Body of pancreas (tissue), 4 donors: ENCODE measurements around the gene MMP10. TPM values are rescaled to one million over a fixed set of nuclear protein-coding genes. Genes with fewer than 3 reads are reported as not detected.

Experiments used
- ATAC-seq: fragments of 150-250 bp; one replicate; pipeline ENCODE4 v1.9.1; 2016
- DNase-seq, 4 donors: peaks; one replicate each; pipeline ENCODE4 v3.0.0-alpha.2; 2019
- H3K27ac ChIP-seq, 4 donors: fragments of 200-600 bp; sonication (generic); 1 replicate in 3 of 4; 2 replicates in 1 of 4; pipeline versions ENCODE4 v1.5.1 to v1.6.1; 2016 to 2019; ENCODE audit warnings: mild to moderate bottlenecking in 1 of 4, mixed read lengths in 1 of 4, moderate library complexity in 1 of 4
- H3K27me3 ChIP-seq, 2 donors: fragments of 200-600 bp; sonication (generic); one replicate each; pipeline ENCODE4 v1.6.0; 2016; ENCODE audit warnings: mild to moderate bottlenecking in 1 of 2
- H3K36me3 ChIP-seq, 2 donors: fragments of 200-600 bp; sonication (generic); replicated peaks in 1 of 2; 2 replicates each; pipeline ENCODE4 v1.5.1; 2016; ENCODE audit warnings: low read depth in 2 of 2; ENCODE audit not compliant: insufficient read depth in 1 of 2
- H3K4me1 ChIP-seq: fragments of 200-600 bp; sonication (generic); one replicate; pipeline ENCODE4 v1.6.0; 2016
- H3K4me3 ChIP-seq, 2 donors: fragments of 200-600 bp; sonication (generic); 1 replicate in 1 of 2; 2 replicates in 1 of 2; pipeline ENCODE4 v1.5.1; 2016 to 2019
- H3K9me3 ChIP-seq, 3 donors: fragments of 200-600 bp; sonication (generic); 1 replicate in 2 of 3; 2 replicates in 1 of 3; pipeline ENCODE4 v1.5.1; 2016
- CTCF ChIP-seq, 7 experiments: fragments of 450-650 bp in 4 of 7; fragments of 200-600 bp in 3 of 7; sonication (generic) in 3 of 7; IDR thresholded peaks; one replicate each; pipeline ENCODE4 v1.5.1; 2016 to 2019; ENCODE audit warnings: antibody characterized with exemption in 7 of 7
- POLR2A ChIP-seq, 3 donors: fragments of 450-650 bp; IDR thresholded peaks; one replicate each; pipeline ENCODE4 v1.6.1; 2016; ENCODE audit warnings: antibody characterized with exemption in 3 of 3, mild to moderate bottlenecking in 2 of 3
- WGBS, 2 donors: methylation state at CpG; one replicate each; pipeline ENCODE4 v1.1.5; 2017; 5-methylcytosine and 5-hydroxymethylcytosine counted together
- intact Hi-C: fragments of 100-400 bp; cut with DNase I; formaldehyde crosslinking; loops from one replicate; pipeline ENCODE4 v1.15.1; 2023
- total RNA-seq, 2 donors: library from RNA; depleted of rRNA; stranded (reverse); fragments of >200 nt; gene quantifications; one replicate each; pipeline ENCODE4 v1.1.0, GENCODE V29; 2016

MMP10 gene
- total RNA-seq, 2 donors from 2014 or later = not detected

DNA sequence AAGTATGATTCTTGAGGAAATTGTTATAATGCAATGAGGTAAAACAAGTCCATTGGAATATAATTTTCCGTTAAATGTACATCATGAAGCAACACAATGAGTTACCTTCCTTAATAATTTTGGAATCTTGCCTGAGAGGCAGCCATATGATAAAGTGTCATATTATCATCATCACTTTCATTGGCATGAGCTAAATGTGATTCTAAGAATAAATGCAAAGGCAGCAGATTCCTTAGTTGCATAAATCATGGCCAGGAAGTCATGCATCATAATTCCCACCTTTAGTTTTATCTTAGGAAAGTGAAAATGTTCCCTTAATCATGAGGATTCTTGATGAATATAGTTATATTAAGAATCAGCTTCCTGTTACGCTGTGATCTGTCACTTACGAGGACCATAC, 31.8 kb upstream of the MMP10 start:
- ATAC-seq (no peak), DNase-seq (no peak)
- H3K27me3 ChIP-seq = no peaks in the 10 kb centered on the region
- no peaks in the 10 kb centered on the region for H3K36me3 ChIP-seq
- no peaks in the 10 kb centered on the region for H3K9me3 ChIP-seq
- no peak overlapping the region for H3K4me3 ChIP-seq
- no peak for TF ChIP-seq POLR2A (IDR thresholded peaks at IDR 0.05)
- no peak for TF ChIP-seq CTCF (IDR thresholded peaks at IDR 0.05)
- intact Hi-C loops = loop anchor here (10.0 kb wide), 1 partner anchor 133 kb away; no protein-coding TSS in a partner anchor
- H3K4me1 ChIP-seq = no peaks in the 10 kb centered on the region
- 72 to 78% methylated on average over 3 of the region's 3 CpGs for WGBS, 2 donors
- no peak overlapping the region for H3K27ac ChIP-seq

GRCh38 chr11:102810950-102811660, 30.7 kb upstream of the MMP10 start:
- no peak overlapping the region for H3K27ac ChIP-seq
- no peaks in the 10 kb centered on the region for H3K27me3 ChIP-seq
- H3K36me3 ChIP-seq = no peaks in the 10 kb centered on the region
- DNase-seq = no peak
- WGBS, 2 donors = 3 to 5% methylated on average over 3 of the region's 3 CpGs
- no peaks in the 10 kb centered on the region for H3K9me3 ChIP-seq
- no peaks in the 10 kb centered on the region for H3K4me1 ChIP-seq
- intact Hi-C loops = loop anchor here (10.0 kb wide), 1 partner anchor 134 kb away; no protein-coding TSS in a partner anchor
- no peak overlapping the region for H3K4me3 ChIP-seq
- no peak for ATAC-seq
- TF ChIP-seq POLR2A (IDR thresholded peaks at IDR 0.05) (no peak), CTCF (IDR thresholded peaks at IDR 0.05) (peak in 6 of 7 experiments; percentile 10 to 33 (median 26))

GRCh38 chr11:102809971-102810370, 29.5 kb upstream of the MMP10 start:
- ATAC-seq (no peak), DNase-seq (no peak)
- no peak overlapping the region for H3K27ac ChIP-seq
- H3K4me3 ChIP-seq = no peak overlapping the region
- H3K4me1 ChIP-seq = no peaks in the 10 kb centered on the region
- H3K36me3 ChIP-seq = no peaks in the 10 kb centered on the region
- no peaks in the 10 kb centered on the region for H3K27me3 ChIP-seq
- H3K9me3 ChIP-seq = no peaks in the 10 kb centered on the region
- 66 to 71% methylated on average over 2 of the region's 2 CpGs for WGBS, 2 donors
- intact Hi-C loops = loop anchor here (10.0 kb wide), 1 partner anchor 135 kb away; no protein-coding TSS in a partner anchor
- TF ChIP-seq POLR2A (IDR thresholded peaks at IDR 0.05) (no peak), CTCF (IDR thresholded peaks at IDR 0.05) (no peak)

- no peaks in the 10 kb centered on the region for H3K36me3 ChIP-seq
- H3K4me3 ChIP-seq = no peak overlapping the region
- WGBS, 2 donors = 36 to 45% methylated on average over 16 to 19 of the region's 19 CpGs
- no peak overlapping the region for H3K27ac ChIP-seq
- intact Hi-C loops = no loop called here
- no peaks in the 10 kb centered on the region for H3K9me3 ChIP-seq
- no peaks in the 10 kb centered on the region for H3K4me1 ChIP-seq
- H3K27me3 ChIP-seq = no peaks in the 10 kb centered on the region
- DNase-seq (peak in 3 of 4 donors; percentile 15 to 24 (median 18)), ATAC-seq (no peak)
- TF ChIP-seq CTCF (IDR thresholded peaks at IDR 0.05) (peak in 2 of 7 experiments; percentile 21 to 25), POLR2A (IDR thresholded peaks at IDR 0.05) (no peak)
Measured at GRCh38 chr11:102807921-102808320, 27.5 kb upstream of the MMP10 start.

GRCh38 chr11:102806296-102806695, 25.9 kb upstream of the MMP10 start:
- ATAC-seq (no peak), DNase-seq (no peak)
- Histone ChIP-seq H3K27me3 (no peaks in the 10 kb centered on the region), H3K36me3 (no peaks in the 10 kb centered on the region), H3K27ac (no peak overlapping the region), H3K9me3 (no peaks in the 10 kb centered on the region), H3K4me1 (no peaks in the 10 kb centered on the region), H3K4me3 (no peak overlapping the region)
- intact Hi-C loops = no loop called here
- 46 to 57% methylated on average over 3 of the region's 3 CpGs for WGBS, 2 donors
- TF ChIP-seq CTCF (IDR thresholded peaks at IDR 0.05) = no peak
- TF ChIP-seq POLR2A (IDR thresholded peaks at IDR 0.05) = no peak
